Memory B cell (primary cell): ENCODE measurements around the gene GNGT1.
"Not testable (repeated sequence)": the region's sequence is repeated elsewhere in the genome, so short reads cannot be mapped to it uniquely, and the experiment has no call there.

Experiments
- ATAC-seq: fragments of 150-1000 bp; cut with Tn5 transposase; 2 replicates; pipeline ENCODE4 v1.10.0; 2021; ENCODE audit warnings: low read depth, mild to moderate bottlenecking, moderate library complexity
- DNase-seq, 2 donors: peaks; one replicate each; pipeline ENCODE4 v3.0.0; 2022; ENCODE audit warnings: low spot score in 2 of 2
- H3K27ac Mint-ChIP-seq: one replicate; pipeline ENCODE4 v1.8.0; 2022; ENCODE audit warnings: mild to moderate bottlenecking, moderate library complexity, mixed read lengths
- H3K27me3 Mint-ChIP-seq: one replicate; pipeline ENCODE4 v1.8.0; 2022; ENCODE audit warnings: mixed read lengths
- H3K36me3 Mint-ChIP-seq: one replicate; pipeline ENCODE4 v1.8.0; 2022; ENCODE audit warnings: mild to moderate bottlenecking, mixed read lengths
- H3K4me1 Mint-ChIP-seq: one replicate; pipeline ENCODE4 v1.8.0; 2022; ENCODE audit warnings: mixed read lengths
- H3K4me3 Mint-ChIP-seq: one replicate; pipeline ENCODE4 v1.8.0; 2022; ENCODE audit warnings: mild to moderate bottlenecking, moderate library complexity, mixed read lengths
- H3K9me3 Mint-ChIP-seq: one replicate; pipeline ENCODE4 v1.8.0; 2022; ENCODE audit warnings: mixed read lengths

Gene GNGT1

DNA sequence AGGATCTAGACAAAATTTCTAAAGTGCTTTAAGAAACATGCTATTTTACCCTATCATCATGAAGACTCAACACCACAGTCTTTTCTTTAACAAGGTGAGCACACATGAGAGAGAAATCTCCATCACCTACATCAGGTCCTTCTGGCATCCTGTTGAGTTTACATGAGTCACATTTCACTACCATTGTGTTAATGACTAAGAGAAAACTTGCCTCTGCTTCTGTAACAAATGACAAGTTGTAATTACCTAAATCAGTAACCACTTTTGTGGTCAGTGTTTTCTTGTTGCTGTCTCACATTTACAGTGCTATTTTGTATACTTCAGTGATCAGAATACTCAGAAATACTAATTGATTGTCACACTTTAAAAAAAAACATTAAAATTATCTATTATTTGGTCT, 9.5 kb downstream of the GNGT1 start:
- H3K27me3 Mint-ChIP-seq, H3K27ac Mint-ChIP-seq, DNase-seq, ATAC-seq, H3K4me1 Mint-ChIP-seq, H3K36me3 Mint-ChIP-seq, H3K9me3 Mint-ChIP-seq, H3K4me3 Mint-ChIP-seq: not testable (repeated sequence)

DNA sequence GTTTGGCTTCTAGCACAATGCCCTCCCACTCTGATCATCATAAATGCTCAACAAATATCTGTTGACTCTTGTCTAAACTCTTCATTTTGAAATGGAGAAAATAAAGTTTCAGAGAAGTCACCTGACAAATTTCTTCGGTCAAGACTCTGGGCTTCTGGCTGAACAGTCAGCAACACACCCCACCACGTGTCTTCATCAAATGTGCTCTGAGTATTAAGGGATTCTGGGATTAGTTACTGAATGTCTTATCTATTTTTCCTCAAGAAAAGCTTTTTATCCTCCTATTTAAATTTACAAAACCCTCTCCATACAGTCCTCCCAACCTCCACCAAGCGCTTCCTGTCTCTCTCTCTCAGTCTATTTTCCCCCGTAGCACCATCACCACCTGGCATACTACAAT, 9.9 kb downstream of the GNGT1 start:
- not testable (repeated sequence) for DNase-seq, ATAC-seq, H3K9me3 Mint-ChIP-seq, H3K4me1 Mint-ChIP-seq, H3K27ac Mint-ChIP-seq, H3K27me3 Mint-ChIP-seq, H3K36me3 Mint-ChIP-seq, H3K4me3 Mint-ChIP-seq

DNA sequence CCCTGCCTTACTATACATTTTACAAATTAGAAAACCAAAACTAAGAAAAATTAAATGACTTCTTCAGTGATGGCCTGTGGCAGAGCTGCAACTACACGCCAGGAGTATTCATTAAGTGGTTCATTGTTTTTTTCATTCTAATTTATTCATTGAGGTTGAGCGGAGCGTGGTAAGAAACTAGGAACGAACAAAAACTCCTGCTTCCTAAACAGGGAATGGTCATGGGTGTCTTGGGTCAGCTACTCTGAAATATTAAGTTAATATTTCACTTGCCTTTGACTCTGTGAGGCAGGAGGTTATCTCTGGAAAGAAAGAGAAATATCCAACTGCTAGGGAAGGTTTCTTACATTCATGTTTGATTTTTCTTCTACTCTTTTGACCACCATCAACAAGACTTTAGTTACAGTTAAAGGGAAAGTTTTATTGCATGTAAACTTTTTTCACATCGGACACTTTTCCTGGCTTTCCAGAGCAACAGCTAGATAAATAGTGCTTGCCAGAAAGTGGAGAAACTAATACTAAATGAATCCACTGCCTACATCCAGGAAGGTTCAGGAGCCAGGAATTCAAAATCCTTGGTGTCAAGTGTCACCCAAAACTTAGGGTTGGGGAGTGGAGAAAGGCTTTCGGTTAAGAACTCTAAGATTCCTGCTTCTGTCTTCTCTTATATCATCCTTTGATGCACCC, 14.3 kb downstream of the GNGT1 start:
- DNase-seq (no peak), ATAC-seq (no peak)
- no peaks in the 10 kb centered on the region for H3K36me3 Mint-ChIP-seq
- no peak overlapping the region for H3K4me3 Mint-ChIP-seq
- H3K27me3 Mint-ChIP-seq = no peaks in the 10 kb centered on the region
- peaks cover 8% of the 10 kb centered on the region for H3K4me1 Mint-ChIP-seq
- H3K9me3 Mint-ChIP-seq = no peaks in the 10 kb centered on the region
- no peak overlapping the region for H3K27ac Mint-ChIP-seq

DNA sequence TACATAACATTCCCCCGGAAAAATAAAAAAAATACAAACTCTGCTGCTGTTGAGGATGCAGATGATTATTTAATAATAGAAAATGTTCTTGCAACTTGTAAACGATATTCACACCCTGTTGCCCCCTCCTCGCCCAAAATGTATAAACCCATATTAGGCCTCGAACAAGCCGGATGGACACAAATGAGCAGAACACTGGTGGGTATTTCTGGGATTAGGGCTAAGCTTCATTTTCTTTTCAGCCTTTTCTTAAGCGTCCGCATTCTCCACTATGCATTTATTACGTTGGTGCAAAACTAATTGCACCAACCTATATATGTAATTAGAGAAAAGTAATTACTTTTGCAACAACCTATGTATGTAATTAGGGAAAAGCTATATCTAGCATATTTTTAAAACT, 14.8 kb downstream of the GNGT1 start:
- Mint-ChIP-seq H3K27ac (no peak overlapping the region), H3K9me3 (no peaks in the 10 kb centered on the region), H3K27me3 (no peaks in the 10 kb centered on the region), H3K4me1 (peaks cover 8% of the 10 kb centered on the region), H3K36me3 (no peaks in the 10 kb centered on the region), H3K4me3 (peak overlapping the region; percentile 82)
- DNase-seq (no peak), ATAC-seq (no peak)

DNA sequence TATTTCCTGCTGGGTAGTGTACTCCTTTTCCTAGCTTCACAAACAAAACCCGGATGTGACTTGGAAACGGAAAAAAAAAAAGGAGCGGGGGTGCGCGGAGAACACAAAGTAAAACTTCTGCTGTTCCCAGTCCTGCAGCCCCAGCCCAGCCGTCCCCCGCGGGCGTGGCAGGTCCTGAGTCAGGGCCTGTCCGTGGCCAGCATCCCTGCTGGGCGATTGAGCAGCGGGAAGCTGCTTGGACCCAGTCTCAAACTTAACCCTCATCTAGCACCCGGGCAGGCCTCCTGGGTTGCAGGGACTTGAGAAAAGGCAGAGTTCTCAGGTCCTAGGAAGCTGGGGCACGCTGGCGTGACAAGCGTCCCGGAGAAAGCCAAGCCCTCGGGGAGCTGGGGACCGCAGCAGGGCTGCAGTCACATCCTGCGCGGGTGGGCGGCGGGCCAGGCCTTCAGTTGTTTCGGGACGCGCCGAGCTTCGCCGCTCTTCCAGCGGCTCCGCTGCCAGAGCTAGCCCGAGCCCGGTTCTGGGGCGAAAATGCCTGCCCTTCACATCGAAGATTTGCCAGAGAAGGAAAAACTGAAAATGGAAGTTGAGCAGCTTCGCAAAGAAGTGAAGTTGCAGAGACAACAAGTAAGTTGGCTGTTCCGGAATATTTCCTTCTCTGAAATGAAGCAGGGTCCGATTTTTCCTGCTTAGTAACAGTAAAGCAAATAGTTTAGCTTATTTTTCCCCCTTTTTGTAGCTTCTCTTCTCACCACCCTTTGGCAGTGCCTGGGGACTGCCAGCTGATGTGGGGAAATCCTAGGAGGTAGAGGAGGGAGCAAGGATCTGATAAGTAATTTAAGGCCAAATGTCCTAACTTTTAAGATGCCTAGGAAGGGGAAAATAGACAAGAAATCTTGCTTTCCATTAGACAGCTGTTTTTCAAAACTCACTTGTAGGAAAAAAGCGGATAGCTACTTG, 15.5 kb downstream of the GNGT1 start, which contains the start of gene GNG11:
Gene GNG11 (plus strand): TSS at position 129 of the 960 bp plus-strand sequence. CDS start 403 bp downstream, at position 532.
- Mint-ChIP-seq H3K27ac (peak within 1 kb of the TSS; percentile 45), H3K4me3 (peak within 1 kb of the TSS; percentile 82), H3K36me3 (no peaks in the 10 kb centered on the region), H3K27me3 (no peaks in the 10 kb centered on the region), H3K4me1 (peaks cover 5% of the 10 kb centered on the region), H3K9me3 (no peaks in the 10 kb centered on the region)
- peak; percentile 82 for ATAC-seq
- peak; percentile 15 to 35 for DNase-seq

DNA sequence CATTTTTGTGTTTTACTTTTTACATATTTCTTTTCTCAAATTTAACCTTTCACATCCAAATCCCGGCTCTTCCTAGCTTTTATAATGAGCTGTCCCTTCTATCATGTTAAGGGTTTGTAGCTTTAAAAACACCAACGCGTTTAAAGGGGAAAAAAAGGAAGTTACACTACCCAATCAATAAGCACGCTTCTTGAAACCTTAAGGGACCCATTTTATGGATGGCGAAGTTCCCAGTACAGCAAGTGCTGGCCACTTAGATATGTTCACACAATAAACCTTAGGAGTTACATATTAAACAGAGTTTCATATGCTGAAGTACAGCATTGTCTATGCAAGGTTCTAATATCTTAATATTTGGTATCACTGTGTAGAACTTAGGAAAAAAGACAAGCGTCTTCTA, 16.9 kb downstream of the GNGT1 start:
- peak overlapping the region; percentile 35 for H3K27ac Mint-ChIP-seq
- ATAC-seq (no peak), DNase-seq (no peak)
- no peaks in the 10 kb centered on the region for H3K9me3 Mint-ChIP-seq
- H3K4me3 Mint-ChIP-seq = peak overlapping the region; percentile 65
- no peaks in the 10 kb centered on the region for H3K36me3 Mint-ChIP-seq
- H3K27me3 Mint-ChIP-seq = no peaks in the 10 kb centered on the region
- peaks cover 5% of the 10 kb centered on the region for H3K4me1 Mint-ChIP-seq

DNA sequence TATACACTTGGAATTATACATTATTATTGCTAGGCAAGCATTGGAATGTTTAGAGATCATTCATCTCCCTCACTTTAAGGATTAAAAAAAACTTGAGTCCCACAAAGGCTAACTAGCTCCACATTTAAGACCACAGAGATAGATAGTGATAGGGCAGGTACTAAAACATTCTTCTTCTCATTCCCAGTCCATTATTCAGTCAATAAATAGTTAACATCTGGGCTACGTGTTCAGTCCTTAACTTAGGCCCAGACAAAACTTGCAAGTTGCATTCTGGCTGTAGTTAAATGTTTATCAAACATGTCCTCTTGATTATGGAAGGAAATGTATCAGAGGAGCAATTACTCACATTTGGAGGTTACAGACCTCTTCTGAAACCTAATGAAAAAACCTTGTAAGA, 17.6 kb downstream of the GNGT1 start:
- H3K4me3 Mint-ChIP-seq = no peak overlapping the region
- no peaks in the 10 kb centered on the region for H3K27me3 Mint-ChIP-seq
- no peak overlapping the region for H3K27ac Mint-ChIP-seq
- no peaks in the 10 kb centered on the region for H3K9me3 Mint-ChIP-seq
- peaks cover 5% of the 10 kb centered on the region for H3K4me1 Mint-ChIP-seq
- DNase-seq (no peak), ATAC-seq (no peak)
- H3K36me3 Mint-ChIP-seq = no peaks in the 10 kb centered on the region

DNA sequence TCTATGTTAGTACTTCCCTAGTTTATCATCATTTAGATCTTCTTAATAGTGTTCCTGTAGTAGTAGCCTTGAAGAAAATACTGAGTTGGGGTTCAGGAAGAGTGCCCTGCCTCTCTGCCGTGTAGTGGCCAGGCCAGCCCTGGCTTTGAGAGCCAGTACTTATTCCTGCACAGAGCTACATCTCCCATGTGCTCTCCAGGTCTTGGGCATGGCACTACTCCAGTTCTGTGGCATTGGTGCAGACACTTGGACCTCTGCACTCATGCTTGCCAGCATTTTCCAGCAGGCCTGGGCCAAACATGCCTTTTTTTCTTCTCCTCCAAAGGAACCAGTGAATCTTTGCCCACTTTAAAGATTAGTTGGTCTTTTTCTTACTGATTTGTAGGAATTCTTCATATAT, 20.4 kb downstream of the GNGT1 start:
- H3K9me3 Mint-ChIP-seq = no peaks in the 10 kb centered on the region
- H3K4me3 Mint-ChIP-seq = no peak overlapping the region
- no peaks in the 10 kb centered on the region for H3K27me3 Mint-ChIP-seq
- H3K36me3 Mint-ChIP-seq = no peaks in the 10 kb centered on the region
- H3K4me1 Mint-ChIP-seq = peaks cover 8% of the 10 kb centered on the region
- no peak for DNase-seq
- no peak overlapping the region for H3K27ac Mint-ChIP-seq
- no peak for ATAC-seq

DNA sequence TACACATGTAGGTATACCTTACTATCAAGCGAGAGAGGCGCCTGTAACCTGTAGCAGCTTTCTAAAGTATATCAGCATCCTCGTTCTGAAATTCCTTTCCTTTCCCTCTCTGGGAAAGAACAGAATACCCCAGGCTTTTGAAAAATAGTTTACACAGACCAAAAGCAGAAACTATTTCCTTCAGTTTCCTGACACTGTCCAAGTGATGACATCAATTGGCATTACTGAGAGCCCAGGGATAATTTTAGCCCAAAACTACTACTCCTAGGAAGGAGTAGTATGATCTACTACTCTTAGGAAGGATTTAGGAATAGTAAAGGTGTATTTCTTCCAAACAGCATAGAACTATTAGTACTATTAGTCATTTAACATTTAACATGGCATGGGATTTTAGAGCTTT, 21.2 kb downstream of the GNGT1 start:
- no peak overlapping the region for H3K4me3 Mint-ChIP-seq
- ATAC-seq = no peak

DNA sequence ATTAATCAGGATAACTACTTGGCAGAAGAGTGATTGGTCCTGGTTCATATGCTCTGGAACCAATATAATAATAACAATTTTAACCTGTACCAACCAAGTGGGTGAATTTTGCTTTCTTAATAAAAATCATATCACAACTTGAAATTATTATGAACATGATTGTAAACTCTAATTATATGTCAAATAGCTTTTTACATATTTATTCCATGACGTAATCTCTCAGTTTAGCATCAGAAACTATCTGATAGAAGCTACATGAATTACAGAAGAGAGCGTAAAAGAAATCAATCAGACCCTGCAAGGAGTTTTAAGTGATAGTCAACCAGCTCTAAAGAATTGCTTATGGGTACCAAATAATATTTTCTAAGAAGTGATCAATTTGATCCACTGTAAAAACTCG, 25.3 kb downstream of the GNGT1 start:
- H3K4me1 Mint-ChIP-seq = peaks cover 3% of the 10 kb centered on the region
- H3K4me3 Mint-ChIP-seq = no peak overlapping the region
- H3K9me3 Mint-ChIP-seq = no peaks in the 10 kb centered on the region
- H3K36me3 Mint-ChIP-seq = no peaks in the 10 kb centered on the region
- H3K27ac Mint-ChIP-seq = no peak overlapping the region
- ATAC-seq (no peak), DNase-seq (no peak)
- H3K27me3 Mint-ChIP-seq = no peaks in the 10 kb centered on the region

More for the DNA sequence above, 21.2 kb downstream of the GNGT1 start:
- Mint-ChIP-seq H3K27ac (no peak overlapping the region), H3K9me3 (no peaks in the 10 kb centered on the region), H3K36me3 (no peaks in the 10 kb centered on the region), H3K27me3 (no peaks in the 10 kb centered on the region), H3K4me1 (peaks cover 5% of the 10 kb centered on the region)
- DNase-seq = no peak

DNA sequence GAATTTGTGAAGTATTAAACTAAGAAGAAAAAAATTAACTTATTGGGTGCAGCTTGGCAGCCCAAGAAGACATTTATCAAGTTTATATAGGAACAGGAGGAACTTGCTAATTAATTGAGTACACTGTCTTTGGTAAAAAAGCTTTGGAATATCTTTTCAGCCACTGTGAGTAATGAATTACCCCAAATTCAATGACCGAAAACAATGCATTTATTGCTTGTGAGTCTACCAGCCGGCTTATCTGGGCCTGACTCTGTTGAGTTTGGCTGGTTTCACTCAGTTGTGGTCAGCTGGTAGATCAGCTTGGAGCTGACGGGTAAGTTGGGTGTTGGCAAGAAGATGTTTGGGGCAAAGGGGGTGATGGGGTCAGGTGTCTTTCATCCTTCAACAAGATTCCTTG, 26.8 kb downstream of the GNGT1 start:
- Mint-ChIP-seq H3K4me3 (no peak overlapping the region), H3K9me3 (no peaks in the 10 kb centered on the region), H3K27me3 (no peaks in the 10 kb centered on the region), H3K27ac (no peak overlapping the region), H3K4me1 (peaks cover 3% of the 10 kb centered on the region), H3K36me3 (no peaks in the 10 kb centered on the region)
- no peak for DNase-seq
- no peak for ATAC-seq

DNA sequence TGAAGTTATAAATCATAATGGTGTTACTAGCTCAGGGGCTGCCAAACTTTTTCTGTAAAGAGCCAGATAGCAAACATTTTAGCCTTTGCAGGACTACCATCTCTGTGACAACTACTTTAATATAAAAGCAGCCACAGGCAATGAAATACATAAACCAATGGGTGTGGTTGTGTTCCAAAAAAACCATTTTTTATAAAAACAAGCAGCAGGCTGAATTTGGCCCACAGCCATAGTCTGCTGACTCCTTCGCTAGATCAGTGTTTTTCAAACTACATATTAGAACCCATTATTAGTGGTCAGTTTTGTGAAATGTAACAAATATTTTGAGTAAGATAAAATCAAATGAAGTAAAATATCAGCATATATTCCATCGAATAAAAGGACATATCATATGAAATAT, 28.7 kb downstream of the GNGT1 start:
- ATAC-seq = no peak
- Mint-ChIP-seq H3K36me3 (no peaks in the 10 kb centered on the region), H3K4me3 (no peak overlapping the region), H3K27ac (no peak overlapping the region), H3K4me1 (peaks cover 1% of the 10 kb centered on the region), H3K27me3 (peaks cover 3% of the 10 kb centered on the region), H3K9me3 (no peaks in the 10 kb centered on the region)
- no peak for DNase-seq

DNA sequence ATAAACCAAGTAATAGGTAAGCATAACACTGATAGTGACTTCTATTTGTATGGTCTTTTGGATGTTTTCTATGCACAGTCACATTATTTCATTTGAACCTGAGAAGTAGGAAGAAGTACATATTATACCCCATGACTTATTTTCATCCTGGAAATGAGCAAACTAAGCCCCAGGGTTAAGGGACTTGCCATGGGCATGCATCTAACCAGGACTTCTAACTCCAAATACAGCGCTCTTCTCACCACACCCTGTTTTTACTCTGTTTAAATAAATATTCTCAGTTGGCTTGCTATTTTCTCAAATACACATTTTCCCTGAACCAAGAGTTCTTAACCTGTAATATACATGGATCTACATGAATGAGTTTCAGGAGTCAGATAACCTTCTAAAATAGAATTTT, 31.5 kb downstream of the GNGT1 start:
- DNase-seq (no peak), ATAC-seq (no peak)
- H3K9me3 Mint-ChIP-seq = no peaks in the 10 kb centered on the region
- peaks cover 1% of the 10 kb centered on the region for H3K36me3 Mint-ChIP-seq
- peaks cover 4% of the 10 kb centered on the region for H3K27me3 Mint-ChIP-seq
- no peaks in the 10 kb centered on the region for H3K4me1 Mint-ChIP-seq
- H3K4me3 Mint-ChIP-seq = no peak overlapping the region
- H3K27ac Mint-ChIP-seq = no peak overlapping the region

DNA sequence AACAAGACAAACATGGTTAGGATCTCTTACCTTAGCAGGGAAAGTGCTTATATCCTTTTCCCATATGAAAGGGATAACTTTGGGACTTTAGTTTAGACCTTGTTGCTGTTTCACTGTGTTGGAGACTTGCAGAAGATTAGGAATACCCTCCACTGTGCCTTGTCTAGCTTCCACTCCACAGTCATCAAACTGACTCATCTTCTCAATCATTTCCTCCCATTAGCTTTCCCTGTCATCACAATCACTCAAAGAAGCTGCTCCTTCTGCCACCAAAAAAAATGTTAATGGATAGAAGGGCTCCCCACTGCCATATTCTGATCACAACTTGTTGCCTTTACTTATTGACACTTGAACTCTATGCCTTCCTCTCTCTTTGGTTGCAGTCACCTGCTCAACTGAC, 31.9 kb downstream of the GNGT1 start:
- Mint-ChIP-seq H3K4me3 (no peak overlapping the region), H3K9me3 (no peaks in the 10 kb centered on the region), H3K4me1 (peaks cover 3% of the 10 kb centered on the region), H3K36me3 (peaks cover 1% of the 10 kb centered on the region), H3K27ac (no peak overlapping the region), H3K27me3 (peaks cover 4% of the 10 kb centered on the region)
- no peak for DNase-seq
- ATAC-seq = no peak
